Hematopoietic multipotent progenitor cell treated with erythropoietin and hydrocortisone succinate and interleukin-3 and kit ligand, for 4 days (in vitro differentiated cells): Measurements from ENCODE around the gene ATPAF2.
A peak's percentile ranks its signal among the peaks of the same experiment; 100 is the strongest.

Source experiments
- DNase-seq: peaks from one replicate; pipeline ENCODE4 v3.0.0-alpha.2; 2015

Gene ATPAF2

GRCh38 chr17:18038861-18039534 is at the start of gene ATPAF2, which contains the start of gene GID4:
Gene ATPAF2 (minus strand): TSS chr17:18039168. CDS start chr17:18039013, 155 bp downstream.
Gene GID4 (plus strand): TSS chr17:18039408. CDS start chr17:18039465, 57 bp downstream.
- DNase-seq, result peak; percentile 100

DNA sequence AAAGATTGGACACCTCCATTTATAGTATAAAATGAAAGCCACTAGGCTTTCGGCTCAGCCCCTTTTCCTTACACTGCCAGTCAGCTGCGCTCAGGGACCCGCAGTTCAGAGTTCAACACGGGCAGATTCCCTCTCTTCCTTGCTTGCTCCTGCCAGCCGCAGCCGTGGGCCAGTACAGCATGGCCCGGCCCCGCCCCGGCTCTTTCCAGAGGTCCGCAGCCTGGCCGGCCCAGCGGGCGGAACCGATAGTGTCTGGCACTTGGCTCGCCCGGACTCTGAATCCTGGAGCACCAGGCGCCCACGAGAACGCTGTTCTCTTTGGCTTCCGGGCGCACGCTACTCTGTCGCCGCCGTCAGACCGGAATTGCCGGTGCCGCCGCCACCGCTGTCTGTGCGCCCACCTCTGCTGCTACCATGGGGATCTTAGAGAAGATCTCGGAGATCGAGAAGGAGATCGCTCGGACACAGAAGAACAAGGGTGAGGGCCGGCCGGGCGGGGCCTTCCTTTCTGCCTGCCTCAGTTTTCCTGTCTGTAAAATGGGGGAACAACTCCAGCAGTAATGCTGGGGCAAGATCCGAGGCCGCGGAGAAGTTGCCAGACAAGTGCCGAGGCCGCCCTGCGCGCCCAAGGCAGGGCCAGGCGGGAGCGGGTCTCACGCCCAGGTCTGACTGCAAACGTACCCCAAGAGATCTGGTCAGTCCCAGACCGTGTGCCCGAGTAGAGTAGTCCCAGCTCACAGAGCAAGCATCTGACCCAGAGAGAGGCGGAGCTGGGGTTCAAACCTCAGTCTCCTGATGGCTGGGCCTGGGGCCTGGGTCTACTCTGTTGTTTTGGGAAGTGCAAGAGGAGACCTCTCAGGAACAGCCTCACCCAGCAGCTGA is 48.9 kb upstream of the ATPAF2 start, which contains the start of gene DRG2:
TSS of gene DRG2 (plus strand) at position 339 of the 882 bp plus-strand sequence. CDS start at position 415, 76 bp downstream.
- peak; percentile 95 for DNase-seq

GRCh38 chr17:18084256-18084655 is 45.3 kb upstream of the ATPAF2 start:
- no peak for DNase-seq

DNA sequence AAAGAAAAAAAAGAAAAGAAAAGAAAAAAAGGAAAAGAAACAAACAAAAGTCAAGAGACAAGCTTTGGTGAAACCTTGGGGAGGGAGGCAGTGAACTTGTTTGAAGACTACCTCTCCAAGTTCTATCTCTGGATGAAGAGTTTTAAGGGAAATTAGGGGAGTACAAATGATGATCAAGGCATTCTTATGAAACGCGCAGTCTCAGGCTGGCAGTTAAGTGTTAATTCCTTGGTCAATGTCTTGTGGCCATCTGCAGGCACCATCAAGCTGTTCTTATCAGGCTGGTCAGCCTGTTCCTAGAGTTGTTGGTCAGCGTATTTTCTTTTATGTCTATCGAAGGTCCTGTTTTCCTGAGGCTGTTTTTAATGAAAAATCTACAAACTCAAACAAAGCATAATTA is 40.6 kb upstream of the ATPAF2 start:
- no peak for DNase-seq

GRCh38 chr17:18076936-18077335 is 38.0 kb upstream of the ATPAF2 start:
- DNase-seq, result no peak

DNA sequence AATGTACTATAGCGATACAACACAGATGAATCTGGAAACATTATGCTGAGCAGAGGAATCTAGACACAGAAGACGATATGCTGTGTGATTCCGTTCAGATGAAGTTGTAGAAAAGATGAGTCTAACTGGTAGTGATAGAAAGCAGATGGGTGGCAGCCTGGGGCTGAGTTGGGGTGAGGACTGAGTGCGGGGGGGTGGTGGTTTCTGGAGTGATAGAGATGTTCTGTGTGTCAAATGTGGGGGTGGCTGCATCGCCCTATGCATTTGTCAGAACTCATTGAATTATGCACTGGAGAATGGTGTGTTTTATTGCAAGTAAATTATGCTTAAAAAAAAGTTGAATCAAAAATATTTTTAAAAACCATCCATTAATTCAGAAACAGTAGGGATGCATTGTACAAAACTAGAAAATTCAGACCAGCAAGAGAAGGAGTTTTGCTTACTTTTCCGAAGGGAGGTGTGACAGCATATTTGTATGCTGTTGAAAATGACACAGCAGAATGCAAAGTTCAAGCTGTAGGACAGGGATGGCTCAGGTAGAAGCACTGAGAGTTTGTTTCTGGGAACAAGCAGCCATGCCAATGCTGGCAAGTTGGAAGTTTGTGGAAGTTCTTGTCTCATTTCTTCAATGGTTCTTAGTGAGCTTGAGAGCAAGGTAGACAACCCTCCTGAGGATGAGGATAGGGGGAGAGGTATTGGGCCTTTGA is 35.8 kb upstream of the ATPAF2 start:
- no peak for DNase-seq

DNA sequence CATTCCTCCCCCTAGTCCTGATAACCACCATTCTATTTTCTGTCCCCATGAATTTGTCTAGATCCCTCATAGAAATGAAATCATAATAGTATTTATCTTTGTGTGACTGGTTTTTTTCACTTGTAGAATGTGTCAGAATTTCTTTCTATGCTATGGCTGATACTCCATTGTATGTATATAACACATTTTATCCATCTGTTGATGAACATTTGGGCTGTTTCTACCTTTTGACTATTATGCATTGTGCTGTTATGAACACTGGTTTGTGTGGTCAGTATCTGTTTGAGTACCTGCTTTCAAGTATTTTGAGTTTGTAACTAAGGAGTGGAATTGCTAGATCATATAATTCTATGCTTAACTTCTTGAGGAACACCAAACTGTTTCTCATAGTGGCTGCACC is 32.8 kb upstream of the ATPAF2 start:
- no peak for DNase-seq

DNA sequence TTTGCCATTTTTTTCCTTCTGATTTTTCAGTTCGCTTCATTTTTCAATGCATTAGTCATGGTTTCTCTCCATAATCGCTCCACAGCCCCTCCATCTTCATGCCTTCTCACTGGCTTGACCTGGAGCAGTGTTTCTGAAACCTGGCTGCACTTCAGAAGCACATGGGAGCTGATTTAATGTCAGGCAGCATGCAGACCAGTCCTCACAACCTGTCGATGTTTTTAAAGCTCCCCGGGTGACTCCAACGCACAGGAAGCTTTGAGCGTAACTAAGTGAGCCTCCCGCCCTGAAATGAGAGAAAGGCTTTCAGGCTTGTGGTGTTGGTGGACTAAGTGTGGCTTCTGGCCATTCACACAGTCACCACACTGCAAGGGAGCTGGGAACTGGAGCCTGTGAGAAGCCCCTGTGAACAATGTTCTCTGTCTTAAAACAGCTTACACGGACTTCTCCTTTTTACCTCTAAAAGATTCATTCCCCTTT is 31.9 kb upstream of the ATPAF2 start:
- DNase-seq, result peak; percentile 35

- DNase-seq, result no peak
Observed at GRCh38 chr17:18069101-18069500, 30.1 kb upstream of the ATPAF2 start.

- DNase-seq, result no peak
Observed at GRCh38 chr17:18066866-18067265, 27.9 kb upstream of the ATPAF2 start.

DNA sequence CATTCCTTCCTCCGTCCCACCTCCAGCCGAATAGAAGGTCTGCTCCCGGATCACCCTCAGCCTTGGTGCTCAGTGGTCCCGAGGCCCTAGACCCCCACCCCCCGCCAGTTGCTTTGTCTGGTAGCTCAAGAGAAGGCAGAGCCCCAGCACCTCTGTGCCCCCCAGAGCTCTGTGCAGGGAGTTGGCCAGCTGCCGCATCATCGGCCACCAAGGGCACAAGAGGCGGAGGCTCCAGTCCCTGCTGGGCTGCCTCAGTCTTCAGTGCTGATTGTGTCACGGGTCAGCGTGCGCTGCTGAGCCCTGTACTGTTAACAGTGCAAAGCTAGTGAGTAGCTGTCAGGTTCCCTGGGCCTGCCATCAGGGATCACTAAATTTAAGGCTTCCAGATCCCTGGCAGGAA is 26.6 kb upstream of the ATPAF2 start:
- no peak for DNase-seq

- DNase-seq, result no peak
Observed at GRCh38 chr17:18064053-18064452, 25.1 kb upstream of the ATPAF2 start.

GRCh38 chr17:18059283-18059682 is 20.3 kb upstream of the ATPAF2 start:
- no peak for DNase-seq

DNA sequence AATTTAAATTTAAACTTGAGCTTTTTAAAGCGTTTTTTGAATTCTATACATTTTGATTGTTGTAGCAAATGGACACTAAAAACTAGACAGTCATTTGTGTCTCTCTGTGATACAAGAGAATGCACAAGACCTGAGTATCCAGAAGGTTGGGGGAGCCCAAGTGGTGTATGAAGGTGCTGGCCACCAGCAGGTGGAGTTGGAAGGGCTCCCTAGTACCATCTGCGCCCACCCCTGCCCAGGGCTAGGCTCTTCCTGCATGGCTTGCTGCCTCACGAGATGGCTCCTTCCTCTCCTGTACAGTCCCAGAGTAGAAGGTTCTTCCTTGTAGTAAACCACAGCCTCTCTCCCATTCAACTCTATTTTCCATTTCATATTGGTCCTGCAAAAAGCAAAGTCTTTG is 17.2 kb upstream of the ATPAF2 start:
- no peak for DNase-seq

- no peak for DNase-seq
Observed at GRCh38 chr17:18055597-18055996, 16.6 kb upstream of the ATPAF2 start.

DNA sequence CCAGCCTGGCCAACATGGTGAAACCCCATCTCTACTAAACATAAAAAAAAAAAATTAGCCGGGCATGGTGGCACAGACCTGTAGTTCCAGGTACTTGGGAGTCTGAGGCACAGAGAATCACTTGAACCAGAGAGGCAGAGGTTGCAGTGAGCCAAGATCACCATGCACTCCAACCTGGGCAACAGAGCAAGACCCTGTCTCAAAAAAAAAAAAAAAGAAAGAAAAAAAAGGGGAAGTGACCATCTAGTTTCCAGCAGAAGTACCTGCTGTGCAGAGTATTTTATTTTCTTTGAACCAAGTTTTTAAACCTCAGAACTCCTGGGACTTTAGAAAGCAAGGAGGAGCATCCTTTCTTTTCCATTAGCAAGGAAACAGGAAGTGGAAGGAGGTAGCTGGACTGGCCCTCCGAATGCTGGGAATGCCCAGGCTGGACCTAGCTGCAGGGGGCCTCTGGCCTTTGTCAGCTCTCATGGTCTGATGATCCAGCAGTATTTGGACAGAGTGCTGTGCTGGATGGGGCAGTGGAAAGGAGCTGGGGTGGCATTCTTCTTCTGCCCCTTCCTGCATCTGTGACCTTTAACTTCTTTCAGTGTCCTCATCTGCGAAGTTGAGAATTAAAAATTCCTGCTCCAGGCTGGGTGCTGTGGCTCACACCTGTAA is 6.9 kb upstream of the ATPAF2 start:
- DNase-seq, result no peak

GRCh38 chr17:18044609-18045008 is 5.6 kb upstream of the ATPAF2 start:
- no peak for DNase-seq

- DNase-seq, result peak; percentile 54
Observed at GRCh38 chr17:18043491-18043890, 4.5 kb upstream of the ATPAF2 start.

- DNase-seq, result peak; percentile 47
Observed at GRCh38 chr17:18042983-18043382, 4.0 kb upstream of the ATPAF2 start.

DNA sequence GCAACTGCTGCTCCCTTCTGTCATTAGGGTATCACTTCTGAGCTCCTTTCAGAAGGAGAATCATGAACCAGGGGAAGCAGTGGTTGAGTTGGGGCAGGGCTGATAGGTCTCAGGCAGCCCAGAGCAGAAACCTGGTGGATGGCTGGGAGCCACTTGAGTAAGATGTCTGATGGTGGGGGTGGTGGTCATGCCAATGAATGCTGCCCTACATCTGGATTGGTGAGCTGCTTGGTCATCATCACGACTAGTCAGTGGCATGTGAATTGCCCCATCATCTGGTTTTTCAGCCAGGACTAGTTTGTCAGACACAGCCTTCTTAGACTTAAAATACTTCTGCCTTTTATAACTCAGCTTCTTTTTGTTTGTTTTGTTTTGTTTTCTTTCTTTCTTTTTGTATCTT is 2.8 kb upstream of the ATPAF2 start:
- DNase-seq, result peak; percentile 35

GRCh38 chr17:18040261-18040858 is 1.4 kb upstream of the ATPAF2 start:
- no peak for DNase-seq
